Stimulated activated CD4-positive, alpha-beta T cell treated with anti-CD3 and anti-CD28 coated beads, Interleukin-4, amount 100 ng/mL, for 48 hours (primary cell): ENCODE data around the gene NTHL1.
A peak's percentile ranks its signal among the peaks of the same experiment; 100 is the strongest.

Experiments used
- DNase-seq, 2 donors: peaks; one replicate each; pipeline ENCODE4 v3.0.0-alpha.2; 2020; ENCODE audit warnings: low read depth in 2 of 2

NTHL1 gene

DNA sequence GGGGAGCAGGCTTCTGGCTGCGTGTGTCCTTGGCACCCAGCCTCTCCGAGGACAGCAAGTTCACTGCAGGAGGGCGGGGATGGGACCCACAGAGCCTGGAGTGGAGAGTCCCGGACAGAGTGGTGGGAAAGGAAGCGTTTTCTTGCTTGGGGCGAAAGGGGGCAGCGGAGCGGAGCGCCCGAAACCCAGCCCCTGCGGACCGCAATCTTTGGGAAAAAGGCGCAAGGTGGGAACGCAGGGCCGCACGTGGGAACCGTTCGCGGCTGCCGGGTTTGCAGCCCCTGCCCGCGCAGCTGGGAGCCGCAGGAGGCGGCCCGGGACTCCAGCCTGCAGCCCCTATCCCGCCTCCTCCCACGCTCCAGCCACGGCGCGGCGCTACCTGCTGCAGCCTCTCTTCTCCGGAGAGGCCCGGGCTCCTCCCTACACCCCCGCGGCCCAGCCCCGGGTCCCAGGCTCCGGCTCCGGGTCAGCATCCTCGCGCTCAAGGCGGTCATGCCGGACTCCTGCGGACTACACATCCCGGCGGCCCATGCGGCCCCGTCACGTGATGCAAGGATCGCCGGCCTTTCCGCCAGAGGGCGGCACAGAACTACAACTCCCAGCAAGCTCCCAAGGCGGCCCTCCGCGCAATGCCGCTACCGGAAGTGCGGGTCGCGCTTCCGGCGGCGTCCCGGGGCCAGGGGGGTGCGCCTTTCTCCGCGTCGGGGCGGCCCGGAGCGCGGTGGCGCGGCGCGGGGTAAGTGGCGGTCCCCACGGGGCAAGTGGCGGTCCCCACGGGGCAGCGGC, at the start of gene NTHL1, which contains the start of gene TSC2:
Gene NTHL1, minus strand, starts transcription at position 505 of the 786 bp plus-strand sequence. Its CDS starts 11 bp downstream, at position 494.
Gene TSC2, plus strand, starts transcription at position 656 of the 786 bp plus-strand sequence. CDS start 631 bp downstream, outside the sequence.
- DNase-seq: peak; percentile 90 to 91

DNA sequence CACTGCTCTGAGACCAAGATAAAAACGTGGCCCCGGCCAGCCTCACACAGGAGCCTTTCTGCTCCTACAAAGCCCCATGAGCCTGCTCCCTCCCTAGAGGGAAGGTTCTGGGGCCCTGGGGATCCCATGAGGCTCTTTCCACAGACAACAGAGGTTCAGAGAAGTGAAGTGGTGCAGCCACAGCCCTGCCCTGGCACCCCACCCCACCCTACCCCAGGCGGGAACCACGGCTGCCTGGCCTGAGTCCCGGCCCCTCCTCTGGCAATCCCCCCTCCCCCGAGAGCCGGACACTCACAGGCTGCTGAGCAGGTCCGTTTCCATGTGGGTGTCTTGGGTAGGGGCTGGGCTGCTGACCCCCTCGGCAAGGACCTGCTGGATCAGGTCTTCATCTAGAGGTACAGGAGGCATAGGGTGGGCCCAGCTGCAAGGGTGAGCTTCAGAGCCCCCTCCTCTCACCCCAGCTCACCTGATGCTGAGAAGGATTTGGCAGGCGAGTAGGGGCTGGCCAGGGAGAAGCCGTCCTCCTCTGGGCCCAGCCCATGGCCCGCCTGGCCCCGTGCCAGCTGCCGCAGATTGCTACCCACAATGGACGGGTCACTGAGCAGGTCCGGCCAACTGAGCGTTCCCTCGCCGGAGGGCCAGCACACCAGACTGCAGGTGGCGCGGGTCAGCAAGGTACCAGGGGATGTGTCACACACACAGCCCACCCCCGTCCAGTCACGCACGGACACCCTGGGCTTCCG, 49.4 kb upstream of the NTHL1 start:
- no peak for DNase-seq

DNA sequence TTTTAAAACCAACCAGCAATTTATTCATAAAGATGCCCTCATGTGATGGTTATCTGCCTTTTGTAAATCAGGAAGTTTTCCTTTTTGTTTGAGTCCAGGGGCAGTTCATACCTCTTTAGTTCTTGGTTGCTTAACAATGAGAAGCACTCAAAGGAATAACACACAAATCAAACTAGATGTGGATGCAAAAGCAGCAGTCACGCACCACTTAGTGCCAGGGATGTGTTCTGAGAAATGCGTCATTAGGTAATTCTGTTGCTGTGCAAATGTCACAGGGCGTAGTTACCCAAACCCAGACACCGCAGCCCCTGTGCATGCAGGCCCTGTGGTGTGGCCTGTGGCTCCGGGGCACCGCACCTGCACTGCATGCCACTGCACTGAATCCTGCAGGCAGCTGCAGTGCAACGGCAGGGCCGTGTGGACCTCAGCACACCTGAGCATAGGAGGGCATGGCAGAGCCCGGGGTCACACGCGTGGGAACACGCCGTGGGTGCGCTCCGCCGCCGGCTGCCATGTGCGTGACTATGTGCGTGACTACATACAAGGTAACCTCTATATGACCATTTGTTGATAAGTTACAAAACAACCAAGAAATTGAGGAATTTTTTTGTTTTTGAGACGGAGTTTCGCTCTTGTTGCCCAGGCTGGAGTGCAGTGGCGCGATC, 48.4 kb upstream of the NTHL1 start:
- DNase-seq: no peak

DNA sequence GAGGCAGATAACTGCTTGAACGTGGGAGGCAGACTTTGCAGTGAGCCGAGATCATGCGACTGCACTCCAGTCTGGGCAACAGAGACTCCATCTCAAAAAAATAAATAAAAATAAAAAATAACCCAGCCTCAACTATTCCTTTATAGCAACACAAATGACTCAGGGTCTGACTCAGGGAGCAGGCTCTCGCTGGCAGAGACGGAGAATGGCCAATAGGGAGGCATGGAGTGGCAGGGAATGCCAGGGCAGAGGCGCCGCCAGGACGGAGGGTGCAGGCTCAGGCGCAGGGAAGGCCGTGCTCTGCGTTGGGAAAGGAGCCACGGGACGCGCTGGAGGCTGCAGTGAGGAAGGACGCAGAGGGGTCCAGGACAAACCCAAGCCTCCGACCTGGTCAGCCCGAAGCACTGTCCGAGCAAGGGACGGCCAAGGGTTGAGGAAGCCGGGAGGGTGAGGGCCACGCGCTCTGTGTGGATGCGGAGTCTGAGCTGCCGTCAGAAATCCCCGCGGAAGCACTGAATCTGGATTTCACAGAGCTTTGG, 47.8 kb upstream of the NTHL1 start:
- DNase-seq: no peak

DNA sequence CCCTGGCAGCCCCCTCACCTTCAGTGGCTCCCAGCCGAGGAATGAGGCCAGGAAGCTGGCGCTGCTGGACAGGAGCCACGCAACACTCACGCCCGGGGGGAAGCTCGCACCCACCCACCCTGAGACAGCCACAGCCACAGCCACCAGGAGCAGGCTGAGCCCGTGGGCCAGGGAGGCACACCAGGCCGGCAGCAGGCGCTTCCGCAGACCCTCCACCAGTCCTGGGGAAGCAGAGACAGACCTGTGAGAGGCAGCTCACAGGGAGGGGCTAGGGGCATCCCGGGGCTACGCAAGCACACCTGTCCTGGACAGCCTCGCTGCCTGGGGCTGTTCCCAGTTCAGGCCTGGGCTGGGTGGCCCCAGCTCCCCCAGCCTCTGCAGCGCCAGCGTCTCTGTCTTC, 46.2 kb upstream of the NTHL1 start:
- no peak for DNase-seq

DNA sequence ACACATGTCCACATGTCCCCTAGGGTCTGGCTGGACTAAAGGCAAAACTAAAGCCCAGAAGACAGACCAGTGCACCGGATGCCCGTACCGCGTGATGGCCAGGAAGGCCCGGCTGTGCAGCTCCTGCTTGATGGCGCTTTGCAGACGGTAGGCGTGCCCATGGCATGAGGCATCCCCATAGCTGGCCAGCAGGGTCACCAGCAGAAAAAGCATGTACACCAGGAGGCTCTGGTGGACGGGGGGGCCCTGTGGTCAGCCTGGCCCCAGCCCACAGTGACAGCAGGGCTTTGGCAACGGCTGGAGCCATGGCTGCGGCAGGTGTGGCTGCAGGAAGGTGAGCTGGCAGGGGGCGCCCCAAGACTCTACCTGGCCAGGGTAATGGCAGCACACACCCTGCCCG, 45.2 kb upstream of the NTHL1 start:
- no peak for DNase-seq

DNA sequence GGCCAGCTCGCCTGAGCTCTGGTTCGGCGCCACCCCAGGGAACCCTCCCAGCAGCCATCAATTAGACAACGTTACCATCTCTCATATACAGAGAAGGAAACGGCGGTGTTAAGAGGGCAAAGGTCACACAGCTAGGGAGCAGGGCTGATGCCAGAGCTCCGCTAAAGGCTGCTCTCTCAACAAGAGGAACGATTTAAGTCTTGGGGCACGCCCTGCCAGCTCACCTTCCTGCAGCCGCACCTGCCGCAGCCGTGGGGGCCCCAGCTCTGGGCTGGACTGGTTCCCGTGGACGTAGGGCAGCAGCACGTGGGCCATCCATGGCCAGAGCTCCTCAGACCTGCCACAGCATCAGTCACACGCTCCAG, 44.6 kb upstream of the NTHL1 start:
- no peak for DNase-seq

DNA sequence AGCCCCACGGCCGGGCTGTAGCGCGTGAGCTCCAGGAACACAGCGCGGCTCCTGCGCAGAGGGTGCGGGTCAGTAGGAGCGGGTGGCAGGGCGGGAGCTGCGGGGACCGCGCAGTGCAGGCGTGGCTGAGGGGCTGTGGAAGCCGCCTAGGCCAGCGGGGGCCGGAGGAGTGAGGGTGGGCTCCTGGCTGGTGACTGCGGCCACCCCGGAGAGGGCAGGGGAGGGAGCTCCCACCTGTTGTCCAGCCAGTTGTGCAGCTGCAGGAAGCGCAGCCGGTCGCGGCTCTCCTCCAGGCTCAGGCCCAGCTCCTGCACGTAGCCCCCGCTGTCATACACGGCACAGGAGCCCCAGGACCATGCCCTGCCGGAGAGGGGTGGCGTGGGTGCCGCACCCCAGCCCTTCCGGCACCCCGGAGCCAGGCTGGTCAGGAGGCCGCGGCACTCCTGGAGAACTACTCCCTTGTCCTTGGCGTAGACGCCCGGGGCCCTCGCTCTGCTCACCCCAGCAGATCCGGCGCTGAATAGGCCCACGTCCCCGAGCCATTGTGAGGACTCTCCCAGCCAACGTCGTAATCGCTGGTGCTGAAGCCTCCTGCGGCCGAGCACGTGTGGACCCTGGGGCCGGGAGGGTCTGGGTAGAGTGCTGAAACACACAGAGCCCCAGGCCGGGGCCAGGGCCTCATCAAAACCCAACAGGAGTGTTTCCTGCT, 44.1 kb upstream of the NTHL1 start:
- DNase-seq: no peak

DNA sequence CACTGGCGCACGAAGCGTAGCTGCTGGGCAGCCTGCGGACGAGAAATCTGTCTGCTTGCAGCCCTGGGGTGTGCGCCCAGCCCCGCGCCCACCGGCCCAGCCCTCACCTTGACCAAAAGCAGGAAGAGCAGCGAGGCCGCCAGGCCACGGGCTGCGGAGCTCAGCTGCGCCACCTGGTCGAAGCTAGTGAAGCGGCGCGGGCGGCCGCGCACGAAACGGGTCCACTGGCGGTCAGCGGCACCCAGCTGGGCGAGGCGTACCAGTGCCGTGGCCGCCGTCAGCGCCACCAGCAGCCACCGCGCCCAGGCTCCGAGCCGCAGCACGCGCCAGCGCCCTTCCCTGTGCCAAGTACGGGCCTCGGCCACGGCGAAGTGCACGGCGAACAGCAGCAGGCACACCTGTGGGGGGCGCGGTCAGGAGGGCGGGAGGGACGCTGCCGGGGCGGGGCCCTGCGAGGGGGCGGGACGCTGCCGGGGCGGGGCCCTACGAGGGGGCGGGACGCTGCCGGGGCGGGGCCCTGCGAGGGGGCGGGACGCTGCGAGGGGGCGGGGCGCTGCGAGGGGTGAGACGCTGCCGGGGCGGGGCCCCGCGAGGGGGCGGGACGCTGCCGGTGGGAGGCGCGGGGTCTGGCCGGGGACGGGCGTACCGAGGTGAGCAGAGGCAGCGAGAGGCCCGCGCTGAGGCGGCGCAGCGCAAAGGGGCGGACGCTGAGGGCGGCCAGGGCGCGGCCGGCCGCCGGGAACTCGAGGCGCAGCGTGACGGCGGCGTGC, 43.3 kb upstream of the NTHL1 start:
- peak in 1 of 2 donors; percentile 19 for DNase-seq

DNA sequence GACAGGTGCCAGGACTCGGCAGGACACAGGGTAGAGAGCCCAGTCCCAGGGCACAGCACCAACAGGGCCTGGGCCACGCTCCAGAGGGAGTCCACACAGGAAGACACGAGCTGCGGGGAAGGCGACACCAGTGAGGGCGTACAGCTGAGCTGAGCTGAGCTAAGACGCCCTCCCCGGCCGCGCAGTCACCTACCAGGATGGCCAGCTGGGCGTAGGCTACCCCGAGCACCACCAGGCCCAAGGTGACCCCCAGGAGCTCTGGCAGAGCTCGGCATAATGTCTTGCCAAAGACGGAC, 42.8 kb upstream of the NTHL1 start:
- no peak for DNase-seq

DNA sequence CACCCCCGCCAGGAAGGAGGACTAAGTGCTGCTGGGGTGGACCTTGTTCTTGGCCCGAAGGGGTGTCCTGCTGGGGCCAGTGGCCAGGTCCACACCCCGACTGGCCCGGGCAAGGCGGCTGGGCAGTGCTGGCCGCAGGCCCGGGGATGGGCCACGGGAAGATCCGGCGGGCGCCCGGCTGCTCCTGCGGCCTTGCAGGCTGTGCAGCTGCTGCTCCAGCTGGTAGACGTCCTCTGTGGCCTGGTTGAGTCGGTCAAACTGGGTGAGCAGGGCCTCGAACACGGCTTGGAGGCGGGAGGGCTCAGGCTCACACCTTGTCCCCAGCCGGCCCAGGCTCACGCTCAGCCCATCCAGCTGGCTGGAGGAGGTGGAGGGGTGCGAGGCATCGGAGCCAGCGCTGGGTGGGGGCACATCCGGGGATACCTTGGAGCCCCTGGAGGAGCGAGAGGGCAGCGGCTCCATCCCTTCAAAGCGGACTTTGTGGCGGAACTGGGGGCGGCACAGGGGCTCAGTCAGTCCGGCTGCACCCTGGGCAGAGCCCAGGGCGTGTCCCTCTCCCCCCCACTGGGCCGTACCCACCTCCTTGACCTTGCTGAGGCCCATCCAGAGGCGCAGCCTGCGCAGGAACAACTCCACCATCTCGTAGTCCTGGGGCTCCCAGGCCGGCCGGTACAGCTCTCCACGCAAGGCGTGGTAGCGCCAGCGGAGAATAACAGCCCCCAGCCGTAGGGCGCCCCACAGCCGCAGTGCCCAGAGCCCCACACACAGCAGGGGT, 42.3 kb upstream of the NTHL1 start:
- no peak for DNase-seq

DNA sequence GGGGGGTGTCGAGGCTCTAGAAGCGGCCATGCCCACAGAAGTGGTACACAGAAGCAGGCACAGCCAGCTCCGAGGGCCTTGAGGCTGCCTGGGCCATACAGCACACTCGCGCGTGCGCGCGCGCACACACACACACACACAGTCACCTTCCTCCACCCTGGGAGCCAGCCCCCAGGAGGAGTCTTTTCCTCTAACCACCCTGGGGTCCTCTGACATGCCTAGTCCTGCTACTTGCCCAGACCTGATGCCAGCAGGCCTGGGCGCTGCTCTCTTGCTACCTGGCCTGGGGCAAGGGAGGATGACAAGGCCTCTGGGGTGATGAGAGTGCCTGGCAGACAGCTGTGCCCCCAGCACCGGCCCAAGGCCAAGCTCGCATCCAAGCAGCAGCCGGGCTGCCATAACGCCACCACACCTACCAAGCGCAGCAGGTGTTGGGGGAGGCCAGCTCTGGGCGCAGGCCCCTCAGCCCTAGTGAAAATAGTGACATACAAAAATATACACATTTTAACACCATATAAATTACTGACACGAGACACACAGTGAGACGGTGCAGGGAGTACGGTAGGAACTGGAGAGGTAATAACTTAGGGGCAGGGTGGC, 41.2 kb upstream of the NTHL1 start:
- DNase-seq: no peak

DNA sequence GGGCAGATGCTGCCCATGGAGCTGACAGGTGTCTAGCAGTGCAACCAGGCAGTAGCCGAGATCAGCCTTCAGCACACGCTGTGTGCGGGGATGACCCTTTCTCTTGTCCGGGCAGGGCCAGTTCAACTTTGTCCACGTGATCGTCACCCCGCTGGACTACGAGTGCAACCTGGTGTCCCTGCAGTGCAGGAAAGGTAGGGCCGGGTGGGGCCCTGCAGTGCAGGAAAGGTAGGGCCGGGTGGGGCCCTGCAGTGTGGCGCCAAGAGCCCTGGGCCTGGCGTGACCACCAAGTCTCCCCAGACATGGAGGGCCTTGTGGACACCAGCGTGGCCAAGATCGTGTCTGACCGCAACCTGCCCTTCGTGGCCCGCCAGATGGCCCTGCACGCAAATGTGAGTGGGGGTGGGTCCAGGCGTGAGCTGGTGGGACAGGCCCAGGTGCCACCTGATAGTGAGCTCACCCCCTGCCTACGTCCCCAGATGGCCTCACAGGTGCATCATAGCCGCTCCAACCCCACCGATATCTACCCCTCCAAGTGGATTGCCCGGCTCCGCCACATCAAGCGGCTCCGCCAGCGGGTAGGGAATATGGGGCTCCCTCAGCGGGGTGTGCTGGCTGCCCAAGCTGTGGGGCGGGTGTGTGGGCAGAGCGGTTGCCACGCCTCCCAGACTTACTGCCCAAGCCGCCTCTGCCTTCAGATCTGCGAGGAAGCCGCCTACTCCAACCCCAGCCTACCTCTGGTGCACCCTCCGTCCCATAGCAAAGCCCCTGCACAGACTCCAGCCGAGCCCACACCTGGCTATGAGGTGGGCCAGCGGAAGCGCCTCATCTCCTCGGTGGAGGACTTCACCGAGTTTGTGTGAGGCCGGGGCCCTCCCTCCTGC, 40.4 kb upstream of the NTHL1 start:
- DNase-seq: no peak

DNA sequence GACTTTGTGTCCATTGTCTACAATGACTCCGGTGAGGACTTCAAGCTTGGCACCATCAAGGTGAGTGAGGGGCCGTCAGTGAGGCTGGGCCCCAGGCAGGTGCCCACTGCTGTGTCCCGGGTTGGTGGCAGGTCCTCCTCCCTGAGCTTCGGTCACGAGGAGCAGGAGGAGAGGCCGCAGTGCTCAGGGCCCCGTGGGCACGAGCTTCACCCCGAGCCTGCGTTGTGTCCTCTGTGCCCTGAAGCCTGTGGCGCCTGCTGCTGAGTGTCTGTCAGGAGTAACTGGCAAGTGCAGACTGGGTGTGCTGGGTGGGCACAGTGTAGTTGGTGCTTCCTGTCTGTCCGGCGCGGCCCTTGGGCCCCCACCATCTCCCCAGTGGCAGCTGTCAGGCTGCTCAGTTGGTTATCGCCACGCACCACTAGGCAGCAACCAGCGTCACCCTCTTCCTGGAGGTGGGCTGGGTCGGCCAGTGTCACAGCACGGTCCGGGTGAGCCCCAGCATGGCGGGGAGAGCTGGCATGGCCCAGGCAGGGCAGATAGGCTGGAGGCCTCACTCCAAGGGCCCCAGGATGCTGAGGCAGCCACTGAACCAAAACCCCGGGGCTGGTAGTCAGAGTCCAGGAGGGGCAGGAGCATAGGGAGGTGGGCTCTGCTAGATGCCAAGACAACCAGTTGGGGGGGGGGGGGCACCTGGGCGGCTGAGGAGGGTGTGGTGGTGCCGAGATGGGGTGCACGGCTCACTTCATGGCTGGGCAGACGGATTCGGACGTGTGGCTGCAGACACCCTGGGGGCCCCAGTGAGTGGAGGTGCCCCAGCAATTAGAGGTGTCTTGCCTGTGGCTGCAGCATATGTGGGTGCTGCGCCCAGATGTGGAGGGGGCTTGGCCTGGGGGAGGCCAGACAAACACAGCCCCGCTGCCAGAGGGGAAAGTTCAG, 39.4 kb upstream of the NTHL1 start:
- DNase-seq: no peak

DNA sequence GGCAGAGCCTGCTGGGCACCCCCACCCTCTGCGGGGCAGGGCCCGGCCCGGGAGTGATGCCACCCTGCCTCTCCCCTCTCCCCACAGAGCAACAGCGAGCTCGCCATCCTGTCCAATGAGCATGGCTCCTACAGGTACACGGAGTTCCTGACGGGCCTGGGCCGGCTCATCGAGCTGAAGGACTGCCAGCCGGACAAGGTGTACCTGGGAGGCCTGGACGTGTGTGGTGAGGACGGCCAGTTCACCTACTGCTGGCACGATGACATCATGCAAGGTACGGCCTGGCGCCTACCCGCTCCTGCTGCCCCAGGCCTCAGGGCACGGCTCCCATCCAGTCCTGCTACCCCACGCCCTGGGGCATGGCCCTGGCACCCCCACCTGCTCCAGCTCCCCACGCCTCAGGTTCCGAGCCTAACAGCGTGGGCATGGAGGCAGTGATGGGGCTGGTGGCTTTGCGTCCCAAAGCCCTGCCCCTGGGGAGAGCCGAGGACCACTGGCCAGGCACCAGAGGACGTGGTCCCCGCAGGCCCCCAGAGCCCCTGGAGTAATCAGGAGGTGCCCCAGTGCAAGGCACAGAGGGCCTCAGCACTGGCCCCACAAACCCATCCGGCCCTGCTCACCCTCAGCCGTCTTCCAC, 38.6 kb upstream of the NTHL1 start:
- no peak for DNase-seq

DNA sequence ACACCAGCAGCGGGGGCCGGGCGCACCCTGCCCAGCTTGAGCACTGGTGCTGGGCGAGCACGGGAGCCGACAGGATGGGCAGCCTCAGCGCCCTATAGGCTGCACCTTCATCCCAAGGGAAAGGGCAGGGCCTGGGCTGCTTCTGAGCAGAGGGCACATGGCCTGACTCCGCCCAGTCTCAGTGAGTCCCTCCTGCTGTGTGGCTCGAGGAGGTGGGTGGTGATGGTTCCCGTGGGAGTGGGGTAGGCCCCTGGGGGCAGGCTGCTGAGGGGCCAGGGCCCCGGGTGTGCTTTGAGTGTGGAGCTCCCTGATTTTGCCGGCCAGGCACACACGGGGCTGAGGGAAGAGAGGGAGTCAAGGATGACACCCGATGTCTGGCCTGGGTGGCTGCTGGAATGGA, 38.0 kb upstream of the NTHL1 start:
- DNase-seq: no peak

DNA sequence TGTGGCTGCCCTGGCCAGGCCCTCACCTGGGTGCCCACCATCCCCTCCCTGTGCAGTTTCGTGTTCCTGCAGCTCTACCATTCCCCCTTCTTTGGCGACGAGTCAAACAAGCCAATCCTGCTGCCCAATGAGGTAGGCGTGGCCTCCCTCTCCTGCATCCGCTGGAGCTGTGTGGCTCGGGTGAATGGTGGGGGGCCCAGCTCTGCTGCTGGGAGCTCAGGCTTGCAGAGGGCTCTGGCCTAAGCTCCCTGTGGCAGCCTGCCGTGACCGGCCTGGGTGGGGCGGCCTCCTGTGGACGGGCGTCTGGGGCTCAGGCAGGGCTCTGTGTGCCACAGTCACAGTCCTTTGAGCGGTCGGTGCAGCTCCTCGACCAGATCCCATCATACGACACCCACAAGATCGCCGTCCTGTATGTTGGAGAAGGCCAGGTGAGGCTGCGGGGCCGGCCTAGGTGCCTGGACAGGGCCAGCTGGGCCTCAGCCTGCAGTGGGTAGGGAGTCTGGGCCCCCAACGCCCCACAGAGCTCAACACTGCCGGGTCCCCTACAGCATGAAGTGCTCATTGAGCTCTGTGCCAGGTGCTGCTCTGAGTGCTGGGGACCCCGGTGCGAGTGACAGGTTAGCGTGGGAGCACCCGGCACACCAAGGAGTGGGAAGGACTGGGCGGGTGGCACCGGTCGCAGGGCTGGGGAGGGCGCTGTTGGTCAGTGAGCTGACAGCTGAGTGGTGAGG, 37.4 kb upstream of the NTHL1 start:
- DNase-seq: no peak
